Activated gamma-delta T cell (primary cell): ENCODE data around the gene PRODH2.
"Not testable (repeated sequence)": the region's sequence is repeated elsewhere in the genome, so short reads cannot be mapped to it uniquely, and the experiment has no call there.

Experiments
- DNase-seq: peaks from one replicate; lab custom pipeline; 2025; lab: John Stamatoyannopoulos, UW

Gene PRODH2

GRCh38 chr19:35781650-35782049 lies 31.0 kb downstream of the PRODH2 start:
- DNase-seq = no peak

GRCh38 chr19:35780717-35781116 lies 31.9 kb downstream of the PRODH2 start:
- no peak for DNase-seq

- no peak for DNase-seq
These were observed 32.6 kb downstream of the PRODH2 start for GRCh38 chr19:35780058-35780457.

GRCh38 chr19:35779033-35779432 lies 33.6 kb downstream of the PRODH2 start:
- DNase-seq = no peak

GRCh38 chr19:35777961-35778360 lies 34.7 kb downstream of the PRODH2 start:
- DNase-seq = no peak

- DNase-seq = no peak
These were observed 35.4 kb downstream of the PRODH2 start for GRCh38 chr19:35777086-35777841.

- DNase-seq = no peak
These were observed 36.4 kb downstream of the PRODH2 start for GRCh38 chr19:35776102-35776788.

GRCh38 chr19:35775298-35776101 lies 37.1 kb downstream of the PRODH2 start, which contains the start of gene ARHGAP33:
TSS of gene ARHGAP33 (plus strand) at chr19:35775564. CDS start at chr19:35775659, 95 bp downstream.
- peak; percentile 89 for DNase-seq

- DNase-seq = no peak
These were observed 37.7 kb downstream of the PRODH2 start for GRCh38 chr19:35775046-35775297.

- DNase-seq = no peak
These were observed 38.2 kb downstream of the PRODH2 start for GRCh38 chr19:35774274-35775045.

GRCh38 chr19:35773020-35773806 lies 39.4 kb downstream of the PRODH2 start:
- DNase-seq = no peak

- DNase-seq = not testable (repeated sequence)
These were observed 40.3 kb downstream of the PRODH2 start for GRCh38 chr19:35772362-35772761.

- no peak for DNase-seq
These were observed 44.6 kb downstream of the PRODH2 start for GRCh38 chr19:35768082-35768421.

GRCh38 chr19:35767288-35768081 lies 45.2 kb downstream of the PRODH2 start:
- no peak for DNase-seq

GRCh38 chr19:35766571-35767104 lies 46.0 kb downstream of the PRODH2 start:
- no peak for DNase-seq

- DNase-seq = no peak
These were observed 48.0 kb downstream of the PRODH2 start for GRCh38 chr19:35764432-35765315.

GRCh38 chr19:35760711-35761349 lies 51.8 kb downstream of the PRODH2 start:
- no peak for DNase-seq

GRCh38 chr19:35759697-35760096 lies 52.9 kb downstream of the PRODH2 start:
- DNase-seq = no peak
